ENCODE results near the gene TADA2B.

The TADA2B gene

DNA sequence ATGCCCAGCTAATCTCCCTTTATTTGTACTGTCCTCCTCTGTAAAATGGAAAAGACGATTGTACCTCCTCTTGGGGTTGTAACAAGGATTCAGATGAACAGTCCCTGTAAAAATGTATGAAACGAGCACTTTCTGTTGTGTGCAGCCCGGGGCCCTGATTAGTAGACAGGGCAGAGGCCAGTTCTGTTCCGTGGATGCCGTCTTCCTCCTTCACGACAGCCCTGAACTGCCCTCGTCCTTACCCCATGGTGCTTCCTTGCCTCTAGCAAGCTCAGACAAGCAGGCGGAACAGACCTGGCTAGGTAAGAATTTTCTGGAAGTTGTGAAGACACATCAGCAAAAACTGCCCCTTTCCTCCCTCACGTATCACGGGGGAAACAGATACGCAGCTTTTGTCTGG lies 22.3 kb upstream of the TADA2B start:
- H3K27me3 ChIP-seq (ENCODE audit: insufficient read depth, low read depth): no peaks in the 10 kb centered on the region

DNA sequence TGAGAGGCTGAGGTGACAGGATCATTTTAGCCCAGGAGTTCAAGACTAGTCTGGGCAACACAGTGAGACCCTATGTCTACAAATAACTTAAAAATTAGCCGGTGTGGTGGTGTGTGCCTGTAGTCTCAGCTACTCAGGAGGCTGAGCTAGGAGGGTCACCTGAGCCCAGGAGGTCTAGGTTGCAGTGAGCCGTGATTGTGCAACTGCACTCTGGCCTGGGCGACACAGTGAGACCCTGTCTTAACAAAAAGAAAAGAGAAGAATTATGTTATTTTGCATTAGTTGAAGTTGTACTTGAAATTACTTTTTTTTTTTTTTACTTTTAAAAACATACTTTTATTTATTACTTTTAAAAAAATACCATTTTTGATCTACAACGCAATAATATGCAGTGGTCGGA lies 21.8 kb upstream of the TADA2B start:
- Histone ChIP-seq H3K27me3 (ENCODE audit: insufficient read depth, low read depth) (no peaks in the 10 kb centered on the region), H3K4me1 (ENCODE audit: low read depth, poor library complexity, severe bottlenecking) (no peaks in the 10 kb centered on the region), H2AFZ (ENCODE audit: low read depth) (no peak overlapping the region), H3K27ac (no peak overlapping the region), H3K79me2 (ENCODE audit: insufficient read depth, low read depth) (no peaks in the 10 kb centered on the region), H3K4me3 (IDR thresholded peaks at IDR 0.05; ENCODE audit: insufficient read depth, low read depth, low read length) (no peak overlapping the region), H3K36me3 (ENCODE audit: insufficient read depth) (no peaks in the 10 kb centered on the region), H3K4me2 (no peak overlapping the region), H3K9ac (no peak overlapping the region), H4K20me1 (ENCODE audit: insufficient read depth) (no peaks in the 10 kb centered on the region)
- no peak for TF ChIP-seq CTCF (conservative IDR thresholded peaks at IDR 0.05; ENCODE audit: low read depth, low read length)

More for the DNA sequence above, 22.3 kb upstream of the TADA2B start:
- Histone ChIP-seq H3K36me3 (ENCODE audit: insufficient read depth) (no peaks in the 10 kb centered on the region), H3K79me2 (ENCODE audit: insufficient read depth, low read depth) (no peaks in the 10 kb centered on the region), H3K9ac (no peak overlapping the region), H3K4me1 (ENCODE audit: low read depth, poor library complexity, severe bottlenecking) (no peaks in the 10 kb centered on the region), H3K4me3 (IDR thresholded peaks at IDR 0.05; ENCODE audit: insufficient read depth, low read depth, low read length) (no peak overlapping the region), H3K4me2 (no peak overlapping the region), H2AFZ (ENCODE audit: low read depth) (no peak overlapping the region), H3K27ac (no peak overlapping the region), H4K20me1 (ENCODE audit: insufficient read depth) (no peaks in the 10 kb centered on the region)
- no peak for TF ChIP-seq CTCF (conservative IDR thresholded peaks at IDR 0.05; ENCODE audit: low read depth, low read length)

GRCh38 chr4:7021930-7022664 lies 21.1 kb upstream of the TADA2B start:
- no peak overlapping the region for H2AFZ ChIP-seq (ENCODE audit: low read depth)
- H3K27me3 ChIP-seq (ENCODE audit: insufficient read depth, low read depth): no peaks in the 10 kb centered on the region
- no peaks in the 10 kb centered on the region for H3K79me2 ChIP-seq (ENCODE audit: insufficient read depth, low read depth)
- no peak for TF ChIP-seq CTCF (conservative IDR thresholded peaks at IDR 0.05; ENCODE audit: low read depth, low read length)
- no peak overlapping the region for H3K4me2 ChIP-seq
- no peak overlapping the region for H3K4me3 ChIP-seq (IDR thresholded peaks at IDR 0.05; ENCODE audit: insufficient read depth, low read depth, low read length)
- H3K27ac ChIP-seq: no peak overlapping the region
- no peaks in the 10 kb centered on the region for H3K36me3 ChIP-seq (ENCODE audit: insufficient read depth)
- no peak overlapping the region for H3K9ac ChIP-seq
- H4K20me1 ChIP-seq (ENCODE audit: insufficient read depth): no peaks in the 10 kb centered on the region
- H3K4me1 ChIP-seq (ENCODE audit: low read depth, poor library complexity, severe bottlenecking): no peaks in the 10 kb centered on the region

- Histone ChIP-seq H3K79me2 (ENCODE audit: insufficient read depth, low read depth) (no peaks in the 10 kb centered on the region), H3K27ac (no peak overlapping the region), H3K4me3 (IDR thresholded peaks at IDR 0.05; ENCODE audit: insufficient read depth, low read depth, low read length) (no peak overlapping the region), H4K20me1 (ENCODE audit: insufficient read depth) (no peaks in the 10 kb centered on the region), H3K4me2 (no peak overlapping the region), H3K36me3 (ENCODE audit: insufficient read depth) (no peaks in the 10 kb centered on the region), H3K9ac (no peak overlapping the region), H2AFZ (ENCODE audit: low read depth) (no peak overlapping the region), H3K4me1 (ENCODE audit: low read depth, poor library complexity, severe bottlenecking) (no peaks in the 10 kb centered on the region), H3K27me3 (ENCODE audit: insufficient read depth, low read depth) (no peaks in the 10 kb centered on the region)
- TF ChIP-seq CTCF (conservative IDR thresholded peaks at IDR 0.05; ENCODE audit: low read depth, low read length): no peak
These were observed 19.7 kb upstream of the TADA2B start for GRCh38 chr4:7023486-7023885.
